ENCODE measurements around the gene PKD2L1.

DNA sequence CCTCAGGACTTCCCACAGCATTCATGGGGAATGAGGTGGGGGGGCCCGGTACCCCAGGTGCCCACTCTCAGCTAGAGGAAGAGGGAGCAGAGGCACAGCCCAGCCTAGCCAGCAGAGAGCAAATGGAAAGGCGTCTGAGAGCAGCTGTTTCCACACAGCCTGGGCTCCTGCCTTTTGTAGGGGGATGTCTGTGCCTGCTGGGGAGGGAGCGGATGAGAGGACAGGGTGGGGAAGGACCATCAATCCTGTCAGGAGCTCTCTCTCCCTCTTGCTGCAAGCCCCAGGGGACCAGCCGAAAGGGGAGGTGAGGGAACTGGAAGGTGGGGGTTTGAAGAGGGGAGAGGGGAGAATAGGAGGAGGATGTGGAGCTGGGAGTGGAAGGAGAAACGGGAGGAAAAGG lies at the start of gene PKD2L1:
- TF ChIP-seq, protein P1, sequence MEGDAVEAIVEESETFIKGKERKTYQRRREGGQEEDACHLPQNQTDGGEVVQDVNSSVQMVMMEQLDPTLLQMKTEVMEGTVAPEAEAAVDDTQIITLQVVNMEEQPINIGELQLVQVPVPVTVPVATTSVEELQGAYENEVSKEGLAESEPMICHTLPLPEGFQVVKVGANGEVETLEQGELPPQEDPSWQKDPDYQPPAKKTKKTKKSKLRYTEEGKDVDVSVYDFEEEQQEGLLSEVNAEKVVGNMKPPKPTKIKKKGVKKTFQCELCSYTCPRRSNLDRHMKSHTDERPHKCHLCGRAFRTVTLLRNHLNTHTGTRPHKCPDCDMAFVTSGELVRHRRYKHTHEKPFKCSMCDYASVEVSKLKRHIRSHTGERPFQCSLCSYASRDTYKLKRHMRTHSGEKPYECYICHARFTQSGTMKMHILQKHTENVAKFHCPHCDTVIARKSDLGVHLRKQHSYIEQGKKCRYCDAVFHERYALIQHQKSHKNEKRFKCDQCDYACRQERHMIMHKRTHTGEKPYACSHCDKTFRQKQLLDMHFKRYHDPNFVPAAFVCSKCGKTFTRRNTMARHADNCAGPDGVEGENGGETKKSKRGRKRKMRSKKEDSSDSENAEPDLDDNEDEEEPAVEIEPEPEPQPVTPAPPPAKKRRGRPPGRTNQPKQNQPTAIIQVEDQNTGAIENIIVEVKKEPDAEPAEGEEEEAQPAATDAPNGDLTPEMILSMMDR (IDR thresholded peaks at IDR 0.05) = no peak
- TF ChIP-seq POLR2AphosphoS5 (IDR thresholded peaks at IDR 0.05) (no peak), POLR2A (IDR thresholded peaks at IDR 0.05) (no peak)

Data from prostate gland (tissue), 2 donors.